ENCODE results near the gene ADRM1.

Gene ADRM1

DNA sequence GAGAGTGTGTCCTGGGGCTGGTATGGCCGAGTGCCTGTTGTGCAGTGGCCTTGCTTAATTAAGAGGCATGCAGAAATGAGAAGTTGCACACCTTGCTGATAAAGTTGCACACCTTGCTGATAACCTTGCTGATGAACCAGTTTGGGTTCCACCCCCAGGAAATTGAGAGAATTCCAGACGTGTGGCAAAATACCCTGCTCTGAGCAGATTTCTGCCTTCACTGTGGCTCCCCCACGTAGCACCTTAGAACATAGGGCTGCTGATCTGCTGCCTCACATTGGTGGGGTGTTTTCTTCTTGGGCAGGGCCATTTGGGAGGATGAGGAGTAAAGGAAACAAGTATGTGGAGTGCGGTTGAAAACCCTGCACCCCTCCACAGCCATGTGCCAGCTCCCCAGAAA lies 22.5 kb upstream of the ADRM1 start:
- no peak for DNase-seq (ENCODE audit: low read depth in 2 of 2)

GRCh38 chr20:62281161-62281933 lies 21.4 kb upstream of the ADRM1 start:
- DNase-seq (ENCODE audit: low read depth in 2 of 2) = no peak

- DNase-seq (ENCODE audit: low read depth in 2 of 2) = no peak
Observed at GRCh38 chr20:62282103-62282502, 20.7 kb upstream of the ADRM1 start.

- no peak for DNase-seq (ENCODE audit: low read depth in 2 of 2)
Observed at GRCh38 chr20:62282877-62283503, 19.8 kb upstream of the ADRM1 start.

DNA sequence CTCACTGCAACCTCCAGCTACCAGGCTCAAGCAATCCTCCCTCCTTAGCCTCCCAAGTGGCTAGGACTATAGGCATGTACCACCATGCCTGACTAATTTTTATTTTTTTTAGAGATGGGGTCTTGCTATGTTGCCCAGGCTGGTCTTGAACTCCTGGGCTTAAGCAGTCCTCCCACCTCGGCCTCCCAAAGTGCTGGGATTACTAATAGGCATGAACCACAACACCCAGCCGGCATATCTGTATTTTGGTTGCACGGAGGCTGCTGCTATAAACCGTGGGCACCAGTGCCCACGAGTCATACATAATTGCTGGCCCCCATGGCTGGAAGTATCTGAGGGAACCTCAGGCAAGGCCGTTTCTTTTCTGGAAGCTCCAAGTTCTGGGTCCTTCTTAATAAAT lies 18.3 kb upstream of the ADRM1 start:
- no peak for DNase-seq (ENCODE audit: low read depth in 2 of 2)

- DNase-seq (ENCODE audit: low read depth in 2 of 2) = no peak
Observed at GRCh38 chr20:62285151-62285550, 17.6 kb upstream of the ADRM1 start.

- DNase-seq (ENCODE audit: low read depth in 2 of 2) = no peak
Observed at GRCh38 chr20:62285722-62286121, 17.1 kb upstream of the ADRM1 start.

- no peak for DNase-seq (ENCODE audit: low read depth in 2 of 2)
Observed at GRCh38 chr20:62286493-62287064, 16.2 kb upstream of the ADRM1 start.

DNA sequence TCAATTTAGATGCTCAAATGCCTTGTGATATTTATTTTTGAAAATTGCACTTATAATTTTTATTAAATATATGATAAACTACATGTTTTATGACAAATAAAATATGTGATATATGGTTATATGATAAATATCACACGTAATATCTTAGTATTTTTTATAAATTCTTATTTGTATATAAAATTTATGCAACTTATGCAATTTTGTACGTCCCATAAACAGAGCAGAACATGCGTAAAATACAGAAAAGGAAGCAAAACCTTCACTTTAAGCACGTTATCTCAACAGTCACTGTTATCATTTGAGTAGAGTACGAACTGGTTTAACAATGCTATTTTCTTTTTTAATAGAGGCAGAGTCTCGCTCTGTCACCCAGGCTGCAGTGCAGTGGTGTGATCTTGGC lies 15.7 kb upstream of the ADRM1 start:
- DNase-seq (ENCODE audit: low read depth in 2 of 2) = no peak

- DNase-seq (ENCODE audit: low read depth in 2 of 2) = no peak
Observed at GRCh38 chr20:62287759-62288534, 14.8 kb upstream of the ADRM1 start.

DNA sequence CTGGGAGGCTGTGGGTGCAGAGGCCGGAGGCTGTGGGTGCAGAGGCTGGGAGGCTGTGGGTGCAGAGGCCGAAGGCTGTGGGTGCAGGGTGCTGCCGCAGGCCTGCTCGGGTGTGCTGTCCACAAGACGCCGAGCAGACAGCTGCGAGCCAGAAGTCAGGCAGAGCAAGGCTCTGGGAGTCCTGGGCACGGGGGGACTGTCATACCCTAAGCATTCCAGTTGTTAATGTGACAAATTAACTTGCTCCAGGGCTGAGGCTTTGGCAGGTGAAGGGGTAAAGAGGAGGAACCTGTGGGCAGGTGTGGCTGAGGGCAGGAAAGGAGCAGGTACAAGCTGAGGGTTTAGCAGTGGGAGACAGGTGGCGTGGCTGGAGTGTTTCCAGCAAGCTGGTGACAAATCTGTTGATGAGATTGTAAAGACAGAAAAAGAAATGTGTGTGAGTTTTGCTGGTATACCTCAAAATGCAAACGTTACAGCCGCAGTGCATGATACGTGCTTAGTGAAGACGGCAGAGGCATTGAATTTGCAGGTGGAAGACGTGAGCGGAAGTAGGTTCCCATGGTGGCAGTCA lies 14.2 kb upstream of the ADRM1 start:
- DNase-seq (ENCODE audit: low read depth in 2 of 2) = no peak

DNA sequence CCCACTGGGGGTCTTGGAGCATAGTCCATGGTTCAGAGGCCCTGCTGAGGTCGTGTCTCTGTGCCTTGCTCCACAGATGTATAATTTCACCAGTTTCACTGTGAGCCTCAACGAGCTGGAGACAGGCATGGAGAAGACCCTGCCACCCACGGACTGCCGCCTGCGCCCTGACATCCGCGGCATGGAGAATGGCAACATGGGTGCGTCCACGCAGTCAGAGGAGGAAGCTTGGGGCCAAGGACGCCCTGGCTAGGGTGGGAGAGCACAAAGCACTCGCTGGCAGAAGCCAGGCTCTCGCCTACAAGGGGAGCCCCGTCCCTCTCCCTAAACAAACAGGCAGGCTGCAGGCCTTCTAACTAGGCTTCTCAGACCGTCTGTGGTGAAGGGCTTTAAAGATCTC lies 13.7 kb upstream of the ADRM1 start:
- DNase-seq (ENCODE audit: low read depth in 2 of 2) = no peak

GRCh38 chr20:62289898-62290297 lies 12.9 kb upstream of the ADRM1 start:
- DNase-seq (ENCODE audit: low read depth in 2 of 2) = no peak

DNA sequence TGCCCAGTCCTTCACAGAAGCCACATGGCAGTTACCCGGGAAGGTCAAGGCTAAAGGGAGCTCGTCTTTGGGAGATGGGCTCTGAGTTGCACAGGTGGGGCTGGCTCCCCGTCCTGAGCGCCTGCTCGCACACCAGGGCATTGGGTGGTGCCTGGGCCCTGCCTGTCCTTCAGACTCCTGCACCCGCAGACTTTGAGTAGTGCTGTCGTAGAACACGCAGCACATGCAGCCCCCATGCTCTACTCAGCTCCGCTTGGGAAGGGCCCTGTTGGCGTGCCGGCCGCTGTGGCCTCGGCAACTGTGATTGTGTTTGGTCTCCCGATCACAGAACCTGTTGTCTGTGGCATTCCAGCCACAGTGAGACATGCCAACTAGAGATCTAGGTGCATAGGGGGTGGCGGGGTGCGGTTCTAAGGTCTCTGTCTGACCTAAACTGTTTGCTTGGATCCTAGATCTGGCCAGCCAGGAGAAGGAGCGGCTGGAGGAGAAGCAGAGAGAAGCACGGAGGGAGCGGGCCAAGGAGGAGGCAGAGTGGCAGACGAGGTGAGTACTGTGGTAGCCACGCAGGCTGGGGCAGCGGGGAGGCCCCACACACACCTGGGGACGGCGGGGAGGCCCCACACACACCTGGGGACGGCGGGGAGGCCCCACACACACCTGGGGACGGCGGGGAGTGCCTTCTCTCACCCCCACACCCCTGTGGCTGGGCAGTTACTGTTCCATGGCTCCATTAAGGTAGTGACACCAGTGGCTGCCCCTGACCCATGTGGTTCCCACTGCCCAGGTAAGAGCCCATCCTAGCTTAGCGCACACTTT lies 11.3 kb upstream of the ADRM1 start:
- DNase-seq (ENCODE audit: low read depth in 2 of 2) = no peak

DNA sequence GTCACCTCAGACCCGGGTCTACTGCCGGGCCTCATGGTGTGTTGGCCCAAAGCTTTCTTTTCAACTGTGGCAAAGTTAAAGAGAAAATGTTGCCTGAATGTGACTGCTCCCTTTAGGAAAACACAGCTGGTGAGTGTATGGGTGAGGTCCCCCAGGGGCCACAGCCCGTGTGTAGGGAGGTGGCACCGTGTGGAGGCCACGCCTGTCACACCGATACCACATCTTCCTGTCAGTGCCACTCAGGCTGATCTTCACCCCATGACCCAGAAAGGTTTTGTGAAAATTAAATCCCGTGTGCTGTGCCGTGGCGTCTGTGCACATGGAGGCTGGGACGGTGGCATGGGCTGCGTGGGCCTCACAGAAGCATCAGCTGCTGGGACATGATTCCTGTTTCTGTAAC lies 10.7 kb upstream of the ADRM1 start:
- DNase-seq (ENCODE audit: low read depth in 2 of 2) = no peak

DNA sequence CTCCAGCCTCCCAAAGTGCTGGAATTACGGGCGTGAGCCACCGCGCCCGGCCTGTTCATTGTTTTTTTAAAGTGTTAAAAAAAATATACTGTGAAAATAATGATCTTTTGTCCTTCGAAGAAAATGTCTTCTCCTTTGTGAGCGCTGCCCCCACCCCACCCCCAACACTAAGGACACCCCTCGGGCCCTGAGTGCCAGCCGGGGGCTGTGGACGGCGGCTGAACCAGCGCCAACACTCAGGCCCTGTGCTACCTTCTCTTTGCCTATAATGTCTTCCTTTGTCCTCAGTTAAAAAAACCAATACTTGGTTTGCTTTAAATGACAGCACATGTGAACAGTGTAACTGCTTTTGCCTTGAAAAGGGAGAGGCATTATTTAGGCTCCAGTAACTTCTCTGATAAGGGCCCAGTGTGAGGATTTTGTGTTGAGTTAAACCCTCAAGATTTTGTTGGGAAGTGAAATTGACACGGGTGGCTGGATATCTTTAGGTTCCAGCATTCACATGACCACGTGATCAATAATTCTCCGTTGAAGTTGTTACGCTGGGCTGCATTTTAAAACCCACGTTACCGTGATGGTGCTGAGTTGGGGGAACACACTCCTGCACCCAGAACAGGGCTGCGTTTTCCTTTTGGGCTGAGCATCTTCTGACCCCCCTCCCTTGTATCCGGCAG lies 9.5 kb upstream of the ADRM1 start:
- no peak for DNase-seq (ENCODE audit: low read depth in 2 of 2)

DNA sequence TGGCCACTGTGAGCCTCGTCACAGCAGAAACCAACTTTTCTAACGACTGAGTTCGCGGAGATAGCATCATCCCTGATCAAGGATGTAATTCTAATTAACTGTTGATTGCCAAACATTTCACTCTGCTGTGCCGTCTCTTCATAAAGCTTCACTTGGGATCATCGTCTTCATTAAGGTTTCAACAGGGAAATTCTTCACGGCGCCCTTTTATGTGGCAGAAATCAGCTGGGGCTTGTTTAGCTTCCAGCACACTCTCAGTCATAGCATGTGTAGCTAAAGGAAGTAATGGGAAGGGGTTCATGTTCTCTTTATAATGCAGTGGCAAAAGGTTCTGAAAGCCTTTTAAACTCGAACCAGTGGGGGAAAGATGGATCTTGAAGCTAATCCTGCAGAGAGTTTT lies 8.9 kb upstream of the ADRM1 start:
- no peak for DNase-seq (ENCODE audit: low read depth in 2 of 2)

DNA sequence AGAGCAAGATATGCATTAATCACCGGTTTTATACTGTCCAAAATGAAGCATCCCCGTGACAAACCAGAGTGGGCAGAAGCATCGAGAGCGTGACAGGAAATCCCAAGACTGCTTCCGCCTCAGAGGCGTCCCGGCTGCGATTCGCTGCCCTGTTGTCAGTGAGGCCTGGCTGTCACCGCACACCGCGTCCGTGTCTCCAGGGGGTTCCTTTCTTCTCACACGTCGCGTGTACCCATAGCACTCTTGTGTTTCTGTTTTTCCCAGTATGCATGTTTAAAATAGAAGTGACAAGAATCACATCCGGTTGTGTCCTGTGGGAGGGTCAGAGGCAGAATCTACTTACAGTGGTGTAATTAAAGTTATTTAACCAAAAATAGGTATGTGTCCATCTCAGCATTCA lies 8.3 kb upstream of the ADRM1 start:
- DNase-seq (ENCODE audit: low read depth in 2 of 2) = no peak

DNA sequence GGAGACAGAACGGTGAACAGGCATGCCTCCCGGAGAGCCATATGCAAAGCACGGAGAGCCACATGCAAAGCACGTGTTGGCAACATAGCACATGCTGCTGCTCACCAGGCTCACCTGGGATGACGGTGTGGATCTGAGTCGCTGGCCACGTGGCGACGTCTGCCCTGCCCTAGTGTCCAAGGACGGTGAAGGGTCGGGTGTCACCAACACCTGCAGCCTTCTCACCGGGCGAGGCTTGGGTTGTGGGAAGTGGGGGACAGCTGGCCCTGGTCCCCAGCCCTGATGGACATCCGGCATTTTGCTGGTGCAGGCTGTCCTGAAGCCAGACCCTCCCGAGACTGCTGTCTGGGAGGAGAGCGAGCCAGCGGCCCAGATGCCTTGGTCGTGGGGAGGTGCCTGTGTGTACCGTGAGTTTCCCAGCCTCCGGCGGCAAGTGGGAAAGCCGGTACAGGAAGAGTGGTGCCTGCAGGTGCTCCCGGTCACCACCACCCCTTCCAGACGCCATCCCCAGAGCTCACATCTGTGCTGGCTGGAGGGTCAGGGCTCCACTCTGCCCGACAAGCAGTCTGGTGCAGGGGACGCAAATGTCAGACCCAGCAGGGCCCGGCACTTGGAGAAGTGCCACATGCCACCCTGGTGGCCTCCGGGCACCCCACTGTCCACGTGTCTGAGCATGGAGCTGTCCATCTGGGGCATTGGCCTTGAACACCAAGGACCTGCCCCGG lies 5.9 kb upstream of the ADRM1 start:
- no peak for DNase-seq (ENCODE audit: low read depth in 2 of 2)

All from stimulated activated CD4-positive, alpha-beta T cell treated with anti-CD3 and anti-CD28 coated beads, Interleukin-12 subunit alpha, Interleukin-12 subunit beta, amount 100 ng/mL, for 24 hours (primary cell).